Neuronal stem cell (in vitro differentiated cells): ENCODE results near the gene LIPE.

Source experiments
- DNase-seq: peaks from one replicate; pipeline ENCODE4 v3.0.0-alpha.2; 2013; ENCODE audit warnings: low spot score
- H2AFZ ChIP-seq: one replicate; pipeline ENCODE4 v1.6.1; 2013; ENCODE audit warnings: mild to moderate bottlenecking, low read length, inconsistent platforms
- H2AK5ac ChIP-seq: 2 replicates; pipeline ENCODE4 v1.6.1; 2013; ENCODE audit warnings: low read depth, mild to moderate bottlenecking, inconsistent platforms, low read length, moderate library complexity, mixed read lengths
- H2BK120ac ChIP-seq: 2 replicates; pipeline ENCODE4 v1.6.1; 2013; ENCODE audit warnings: low read depth, mild to moderate bottlenecking, inconsistent platforms, low read length, moderate library complexity, mixed read lengths
- H2BK12ac ChIP-seq: one replicate; pipeline ENCODE4 v1.6.1; 2013; ENCODE audit warnings: low read length, inconsistent platforms
- H2BK15ac ChIP-seq: 2 replicates; pipeline ENCODE4 v1.6.1; 2013; ENCODE audit warnings: mild to moderate bottlenecking, low read length, inconsistent platforms, mixed read lengths
- H2BK5ac ChIP-seq: one replicate; pipeline ENCODE4 v1.6.1; 2013; ENCODE audit warnings: inconsistent platforms, mild to moderate bottlenecking, low read length, moderate library complexity
- H3K14ac ChIP-seq: one replicate; pipeline ENCODE4 v1.6.1; 2013; ENCODE audit warnings: low read length, inconsistent platforms
- H3K18ac ChIP-seq: 2 replicates; pipeline ENCODE4 v1.6.1; 2013; ENCODE audit warnings: low read length, inconsistent platforms
- H3K23ac ChIP-seq: 2 replicates; pipeline ENCODE4 v1.6.1; 2013; ENCODE audit warnings: low read depth, mild to moderate bottlenecking, mixed read lengths, low read length, inconsistent platforms; ENCODE audit not compliant: poor library complexity
- H3K27ac ChIP-seq: replicated peaks from 3 replicates; pipeline ENCODE4 v1.5.1; 2013; ENCODE audit warnings: low read length, inconsistent platforms
- H3K27me3 ChIP-seq, 3 experiments: 2 replicates each; pipeline ENCODE4 v1.6.1; 2013; ENCODE audit warnings: low read length in 3 of 3, mild to moderate bottlenecking in 2 of 3, inconsistent platforms in 1 of 3, low read depth in 1 of 3, mixed read lengths in 1 of 3, moderate library complexity in 1 of 3; ENCODE audit not compliant: control insufficient read depth in 3 of 3, insufficient read depth in 3 of 3
- H3K36me3 ChIP-seq, 2 donors: replicated peaks in 1 of 2; 2 replicates each; pipeline ENCODE4 v1.6.1; 2013; ENCODE audit warnings: low read length in 2 of 2; ENCODE audit not compliant: control insufficient read depth in 2 of 2, insufficient read depth in 2 of 2
- H3K4ac ChIP-seq: 2 replicates; pipeline ENCODE4 v1.6.1; 2013; ENCODE audit warnings: inconsistent platforms, mild to moderate bottlenecking, low read length, moderate library complexity
- H3K4me1 ChIP-seq, 2 donors: 1 replicate in 1 of 2; 2 replicates in 1 of 2; pipeline ENCODE4 v1.6.1; 2013; ENCODE audit warnings: low read length in 2 of 2, low read depth in 1 of 2; ENCODE audit not compliant: control insufficient read depth in 2 of 2, insufficient read depth in 1 of 2
- H3K4me2 ChIP-seq: one replicate; pipeline ENCODE4 v1.6.1; 2013; ENCODE audit warnings: mild to moderate bottlenecking, low read length, inconsistent platforms; ENCODE audit not compliant: insufficient read depth, poor library complexity, severe bottlenecking
- H3K4me3 ChIP-seq, 2 donors: 2 replicates each; pipeline ENCODE4 v1.5.1; 2013; ENCODE audit warnings: low read length in 2 of 2, mild to moderate bottlenecking in 2 of 2, inconsistent platforms in 1 of 2, moderate library complexity in 1 of 2
- H3K79me1 ChIP-seq: one replicate; pipeline ENCODE4 v1.6.1; 2013; ENCODE audit warnings: low read depth, mild to moderate bottlenecking, inconsistent platforms, low read length, moderate library complexity
- H3K9ac ChIP-seq: one replicate; pipeline ENCODE4 v1.6.1; 2013; ENCODE audit warnings: mild to moderate bottlenecking, low read depth, low read length, inconsistent platforms; ENCODE audit not compliant: poor library complexity
- H3K9me3 ChIP-seq, 2 donors: replicated peaks in 1 of 2; 2 replicates each; pipeline versions ENCODE3 to v1.6.1; 2013; ENCODE audit warnings: low read length in 2 of 2, mild to moderate bottlenecking in 2 of 2, inconsistent platforms in 1 of 2, low read depth in 1 of 2, mixed read lengths in 1 of 2, moderate library complexity in 1 of 2; ENCODE audit not compliant: control insufficient read depth in 2 of 2, insufficient read depth in 1 of 2
- H4K8ac ChIP-seq: one replicate; pipeline ENCODE4 v1.6.1; 2013; ENCODE audit warnings: low read depth, mild to moderate bottlenecking, inconsistent platforms, low read length, moderate library complexity
- H4K91ac ChIP-seq: one replicate; pipeline ENCODE4 v1.6.1; 2013; ENCODE audit warnings: low read length, low read depth, mild to moderate bottlenecking, inconsistent platforms; ENCODE audit not compliant: poor library complexity
- WGBS, 2 donors: extraction: QIAGEN DNeasy Blood & Tissue Kit; methylation state at CpG; one replicate each; pipeline ENCODE4 v1.1.7; 2013; ENCODE audit warnings: missing lambda C conversion rate in 2 of 2, mixed read lengths in 1 of 2; ENCODE audit not compliant: insufficient read length in 2 of 2, insufficient replicate concordance in 1 of 2; ENCODE audit errors: extremely low coverage in 2 of 2; 5-methylcytosine and 5-hydroxymethylcytosine counted together

The LIPE gene

DNA sequence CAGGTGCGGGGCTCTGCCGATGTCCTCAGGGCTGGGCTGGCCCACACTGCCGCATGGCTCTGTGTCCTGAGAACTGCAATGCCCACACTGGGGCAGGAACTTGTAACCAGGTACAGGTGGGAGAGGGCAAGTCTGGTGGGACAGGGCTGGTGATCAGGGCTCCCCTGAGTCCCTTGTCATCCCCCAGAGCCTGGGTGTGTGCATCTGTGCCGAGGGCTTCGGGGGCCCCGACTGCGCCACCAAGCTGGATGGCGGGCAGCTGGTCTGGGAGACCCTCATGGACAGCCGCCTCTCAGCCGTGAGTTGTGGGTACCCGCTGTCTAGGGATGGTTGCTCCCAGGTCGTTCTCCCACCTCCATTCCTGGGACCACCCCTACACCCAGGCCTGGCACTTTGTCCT lies 71.3 kb downstream of the LIPE start:
- H3K4me3 ChIP-seq, result peak overlapping the region in 1 of 2 donors; percentile 34
- no CpG with 5 or more reads among the region's 12 CpGs for WGBS, 2 donors
- no peak overlapping the region for H2BK12ac ChIP-seq
- H3K27ac ChIP-seq, result no peak overlapping the region
- H2AK5ac ChIP-seq, result no peak overlapping the region
- no peaks in the 10 kb centered on the region for H3K9me3 ChIP-seq
- no peak overlapping the region for H2AFZ ChIP-seq
- no peaks in the 10 kb centered on the region for H3K79me1 ChIP-seq
- no peak overlapping the region for H4K91ac ChIP-seq
- no peak overlapping the region for H3K4me2 ChIP-seq
- no peaks in the 10 kb centered on the region for H3K27me3 ChIP-seq
- H3K18ac ChIP-seq, result no peak overlapping the region
- DNase-seq, result no peak
- H3K4me1 ChIP-seq, result peaks cover 8 to 23% of the 10 kb centered on the region in 2 donors
- no peak overlapping the region for H2BK120ac ChIP-seq
- H3K14ac ChIP-seq, result no peak overlapping the region
- peak overlapping the region; percentile 70 for H3K9ac ChIP-seq
- no peak overlapping the region for H4K8ac ChIP-seq
- peaks cover 20 to 74% of the 10 kb centered on the region in 2 donors for H3K36me3 ChIP-seq
- H3K23ac ChIP-seq, result peak overlapping the region; percentile 55
- H2BK15ac ChIP-seq, result no peak overlapping the region
- no peak overlapping the region for H3K4ac ChIP-seq
- H2BK5ac ChIP-seq, result no peak overlapping the region

DNA sequence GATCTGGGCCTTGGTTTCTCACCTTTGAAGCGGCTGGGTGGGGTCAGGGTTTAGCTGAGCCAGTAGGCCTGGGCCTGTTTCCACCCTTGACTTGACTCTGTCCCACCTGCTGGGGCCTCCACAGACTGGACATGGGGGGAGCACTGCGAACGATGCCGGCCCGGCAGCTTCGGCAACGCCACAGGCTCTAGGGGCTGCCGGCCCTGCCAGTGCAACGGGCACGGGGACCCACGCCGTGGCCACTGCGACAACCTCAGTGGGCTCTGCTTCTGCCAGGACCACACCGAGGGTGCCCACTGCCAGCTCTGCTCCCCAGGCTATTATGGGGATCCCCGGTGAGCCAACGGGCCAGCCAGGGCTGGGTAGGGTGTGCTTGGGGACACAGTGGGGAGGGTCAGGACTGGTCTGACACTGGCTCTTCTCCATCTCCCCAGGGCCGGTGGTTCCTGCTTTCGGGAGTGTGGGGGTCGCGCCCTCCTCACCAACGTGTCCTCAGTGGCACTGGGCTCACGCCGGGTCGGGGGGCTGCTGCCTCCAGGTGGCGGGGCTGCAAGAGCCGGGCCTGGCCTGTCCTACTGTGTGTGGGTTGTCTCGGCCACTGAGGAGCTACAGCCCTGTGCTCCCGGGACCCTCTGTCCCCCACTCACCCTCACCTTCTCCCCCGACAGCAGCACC lies 73.7 kb downstream of the LIPE start:
- WGBS, 2 donors, result no CpG with 5 or more reads among the region's 29 CpGs
- H3K18ac ChIP-seq, result no peak overlapping the region
- H3K4me2 ChIP-seq, result no peak overlapping the region

GRCh38 chr19:42352301-42353259 lies 74.6 kb downstream of the LIPE start:
- Histone ChIP-seq H2AFZ (no peak overlapping the region), H4K91ac (no peak overlapping the region), H3K23ac (no peak overlapping the region), H2BK120ac (no peak overlapping the region), H3K9ac (no peak overlapping the region), H3K4me3 (peak overlapping the region in 1 of 2 donors; percentile 13), H3K4me1 (peaks cover 6 to 22% of the 10 kb centered on the region in 2 donors), H3K36me3 (peaks cover 23 to 65% of the 10 kb centered on the region in 2 donors), H2BK15ac (no peak overlapping the region), H3K27me3 (no peaks in the 10 kb centered on the region), H3K79me1 (peaks cover 1% of the 10 kb centered on the region), H4K8ac (no peak overlapping the region), H3K4ac (no peak overlapping the region), H3K18ac (no peak overlapping the region), H2BK12ac (no peak overlapping the region), H3K4me2 (no peak overlapping the region), H3K27ac (no peak overlapping the region), H3K9me3 (no peaks in the 10 kb centered on the region), H3K14ac (no peak overlapping the region), H2AK5ac (no peak overlapping the region), H2BK5ac (no peak overlapping the region)
- peak; percentile 20 for DNase-seq
- WGBS, 2 donors, result no CpG with 5 or more reads among the region's 31 CpGs

More for the DNA sequence above, 73.7 kb downstream of the LIPE start:
- Histone ChIP-seq H2BK15ac (no peak overlapping the region), H2BK120ac (no peak overlapping the region), H3K23ac (peak overlapping the region; percentile 65), H4K91ac (no peak overlapping the region), H3K36me3 (peaks cover 22 to 64% of the 10 kb centered on the region in 2 donors), H3K14ac (no peak overlapping the region), H3K79me1 (peaks cover 1% of the 10 kb centered on the region), H3K27ac (no peak overlapping the region), H3K4me3 (no peak overlapping the region), H3K4me1 (peaks cover 8 to 23% of the 10 kb centered on the region in 2 donors), H2BK12ac (no peak overlapping the region), H3K27me3 (no peaks in the 10 kb centered on the region), H3K9me3 (no peaks in the 10 kb centered on the region), H3K9ac (no peak overlapping the region), H2BK5ac (no peak overlapping the region), H3K4ac (no peak overlapping the region), H2AFZ (no peak overlapping the region), H4K8ac (no peak overlapping the region), H2AK5ac (no peak overlapping the region)
- no peak for DNase-seq
